Neural cell (in vitro differentiated cells): ENCODE data around the gene LUZP1. TPM values are rescaled to one million over a fixed set of nuclear protein-coding genes. Genes with fewer than 3 reads are reported as not detected.

Source experiments
- H2AFZ ChIP-seq: fragments of 200-600, 300-800 bp; sonication (generic), shearing (Covaris generic); 2 replicates; pipeline ENCODE4 v1.6.0; 2014; ENCODE audit warnings: low read depth, mild to moderate bottlenecking, antibody characterized with exemption, low read length, moderate library complexity
- H3F3A ChIP-seq: fragments of 200-600 bp; shearing (Covaris generic); 2 replicates; pipeline ENCODE4 v1.6.1; 2016; ENCODE audit warnings: mild to moderate bottlenecking, moderate library complexity, mixed read lengths, antibody characterized with exemption, low read length; ENCODE audit not compliant: insufficient read depth, poor library complexity, severe bottlenecking
- H3K27ac ChIP-seq: fragments of 200-600, 300-800 bp; sonication (generic), shearing (Covaris generic); 2 replicates; pipeline ENCODE4 v1.5.1; 2014; ENCODE audit warnings: mild to moderate bottlenecking, low read length, moderate library complexity
- H3K27me3 ChIP-seq: fragments of 300-800, 200-600 bp; sonication (generic), shearing (Covaris generic); 2 replicates; pipeline ENCODE4 v1.6.0; 2014; ENCODE audit warnings: mild to moderate bottlenecking, low read depth, low read length, moderate library complexity; ENCODE audit not compliant: insufficient read depth
- H3K36me3 ChIP-seq: fragments of 300-800, 200-600 bp; sonication (generic), shearing (Covaris generic); 2 replicates; pipeline ENCODE4 v1.5.1; 2014; ENCODE audit warnings: mild to moderate bottlenecking, antibody characterized with exemption, low read length, moderate library complexity; ENCODE audit not compliant: insufficient read depth
- H3K4me2 ChIP-seq: fragments of 300-800, 200-600 bp; sonication (generic), shearing (Covaris generic); 2 replicates; pipeline ENCODE4 v1.6.0; 2014; ENCODE audit warnings: mild to moderate bottlenecking, low read length
- H3K4me3 ChIP-seq: fragments of 300-800, 200-600 bp; sonication (generic), shearing (Covaris generic); 2 replicates; pipeline ENCODE4 v1.5.1; 2014; ENCODE audit warnings: mild to moderate bottlenecking, low read length, moderate library complexity
- H3K79me2 ChIP-seq: fragments of 200-600 bp; shearing (Covaris generic); replicated peaks from 2 replicates; pipeline ENCODE4 v1.6.0; 2014; ENCODE audit warnings: mild to moderate bottlenecking, low read length, moderate library complexity; ENCODE audit not compliant: insufficient read depth
- H3K9ac ChIP-seq: fragments of 300-800, 200-600 bp; sonication (generic), shearing (Covaris generic); 2 replicates; pipeline ENCODE4 v1.6.1; 2016; ENCODE audit warnings: mild to moderate bottlenecking, low read length, mixed read lengths
- H3K9me2 ChIP-seq: fragments of 200-600 bp; shearing (Covaris generic); 2 replicates; pipeline ENCODE4 v1.6.1; 2016; ENCODE audit warnings: mild to moderate bottlenecking, low read length, mixed read lengths; ENCODE audit not compliant: insufficient read depth
- H3K9me3 ChIP-seq: fragments of 200-600, 300-800 bp; sonication (generic), shearing (Covaris generic); 2 replicates; pipeline ENCODE4 v1.6.1; 2016; ENCODE audit warnings: mild to moderate bottlenecking, mixed run types, low read length, moderate library complexity, mixed read lengths
- H4K20me1 ChIP-seq: fragments of 200-600 bp; shearing (Covaris generic); 2 replicates; pipeline ENCODE4 v1.6.1; 2016; ENCODE audit warnings: mild to moderate bottlenecking, mixed run types; ENCODE audit not compliant: insufficient read depth
- EP300 ChIP-seq: fragments of 450-650 bp; conservative IDR thresholded peaks from 2 replicates; pipeline ENCODE4 v1.6.1; 2014; ENCODE audit warnings: antibody characterized with exemption, mild to moderate bottlenecking, moderate library complexity; ENCODE audit not compliant: poor library complexity, severe bottlenecking
- EZH2 ChIP-seq: fragments of 200-600, 300-800 bp; shearing (Covaris generic), sonication (generic); IDR thresholded peaks from 2 replicates; pipeline ENCODE4 v1.6.1; 2014; ENCODE audit warnings: antibody characterized with exemption, low read length, borderline replicate concordance, mild to moderate bottlenecking; ENCODE audit not compliant: insufficient read depth, poor library complexity, severe bottlenecking
- MXI1 ChIP-seq: fragments of 450-650 bp; conservative IDR thresholded peaks from 2 replicates; pipeline ENCODE4 v1.6.1; 2014; ENCODE audit warnings: antibody characterized with exemption, mild to moderate bottlenecking; ENCODE audit not compliant: poor library complexity, severe bottlenecking
- POLR2AphosphoS5 ChIP-seq: IDR thresholded peaks from 2 replicates; pipeline ENCODE4 v1.6.1; 2012
- RAD21 ChIP-seq: fragments of 450-650 bp; conservative IDR thresholded peaks from 2 replicates; pipeline ENCODE4 v1.6.1; 2014; ENCODE audit warnings: antibody characterized with exemption, mild to moderate bottlenecking, moderate library complexity
- SMC3 ChIP-seq: fragments of 450-650 bp; conservative IDR thresholded peaks from 2 replicates; pipeline ENCODE4 v1.6.1; 2014; ENCODE audit warnings: antibody characterized with exemption, mild to moderate bottlenecking, moderate library complexity; ENCODE audit not compliant: poor library complexity
- TAF1 ChIP-seq: IDR thresholded peaks from 2 replicates; pipeline ENCODE4 v1.6.1; 2012; ENCODE audit warnings: low read depth
- polyA plus RNA-seq: library from polyadenylated mRNA; depleted of rRNA; stranded (reverse); fragments of >200 nt; gene quantifications from 2 replicates; pipeline ENCODE4 v1.2.3, GENCODE V29; 2014
- TF ChIP-seq, protein P1 (sequence below): fragments of 450-650 bp; IDR thresholded peaks from 2 replicates; pipeline ENCODE4 v1.5.1; 2014; ENCODE audit warnings: antibody characterized with exemption, mild to moderate bottlenecking, moderate library complexity; ENCODE audit not compliant: poor library complexity, severe bottlenecking
- TF ChIP-seq, protein P2 (sequence below): IDR thresholded peaks from 2 replicates; pipeline ENCODE4 v1.6.1; 2012; ENCODE audit warnings: borderline replicate concordance

The LUZP1 gene
- polyA plus RNA-seq, 1 donor from 2014 or later = 2.3 TPM

DNA sequence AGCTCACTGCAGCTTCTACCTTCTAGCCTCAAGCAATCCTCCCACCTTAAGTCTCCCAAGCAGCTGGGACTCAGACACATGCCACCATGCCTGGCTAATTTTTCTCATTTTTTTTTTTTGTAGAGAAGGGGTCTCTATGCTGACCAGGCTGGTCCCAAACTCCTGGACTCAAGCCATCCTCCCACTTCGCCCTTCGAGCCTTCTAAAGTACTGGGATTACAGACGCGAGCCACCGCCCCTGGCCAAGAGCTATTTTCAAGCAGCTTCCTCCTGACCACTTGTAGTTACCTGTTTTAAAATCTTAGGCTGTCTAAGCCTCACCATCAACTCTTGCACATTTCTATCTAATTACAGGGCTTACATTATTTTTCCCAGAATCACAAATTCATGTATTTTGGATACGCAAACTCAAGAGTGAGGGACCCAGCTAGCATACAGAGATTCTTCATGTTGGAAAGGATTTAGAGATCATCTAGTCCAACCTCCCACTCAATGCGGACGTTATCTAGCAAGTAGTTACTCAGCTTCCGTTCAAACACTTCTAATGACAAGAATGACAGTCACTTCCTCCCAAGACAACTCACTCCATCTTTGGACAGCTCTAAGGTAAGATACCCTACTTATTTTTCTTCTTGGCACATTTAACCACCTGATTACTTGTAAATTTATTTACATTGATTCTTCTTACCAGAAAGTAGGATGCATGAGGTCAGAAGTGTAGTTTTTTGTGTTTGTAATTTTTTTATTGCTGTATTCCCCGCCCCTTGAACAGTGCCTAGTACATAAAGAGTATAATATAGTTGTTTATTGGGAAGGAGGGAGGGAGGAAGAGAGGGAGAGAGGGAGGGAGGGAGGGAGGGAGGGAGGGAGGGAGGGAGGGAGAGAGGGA is 65.4 kb downstream of the LUZP1 start:
- Histone ChIP-seq H3K36me3 (no peaks in the 10 kb centered on the region), H3F3A (no peaks in the 10 kb centered on the region), H2AFZ (no peak overlapping the region), H3K9me3 (no peaks in the 10 kb centered on the region), H3K9ac (no peak overlapping the region), H3K79me2 (no peaks in the 10 kb centered on the region), H3K4me3 (no peak overlapping the region), H3K27me3 (no peaks in the 10 kb centered on the region), H3K27ac (no peak overlapping the region), H3K9me2 (no peaks in the 10 kb centered on the region), H3K4me2 (no peak overlapping the region), H4K20me1 (no peaks in the 10 kb centered on the region)
- TF ChIP-seq MXI1 = no peak
- TF ChIP-seq SMC3 = no peak

- Histone ChIP-seq H3K9me3 (no peaks in the 10 kb centered on the region), H3K27me3 (no peaks in the 10 kb centered on the region), H3K36me3 (no peaks in the 10 kb centered on the region), H3K9me2 (no peaks in the 10 kb centered on the region), H3F3A (no peaks in the 10 kb centered on the region), H3K9ac (no peak overlapping the region), H2AFZ (no peak overlapping the region), H3K4me3 (no peak overlapping the region), H3K27ac (no peak overlapping the region), H3K79me2 (no peaks in the 10 kb centered on the region), H3K4me2 (no peak overlapping the region), H4K20me1 (no peaks in the 10 kb centered on the region)
- TF ChIP-seq TAF1 (no peak), EP300 (no peak), MXI1 (no peak), RAD21 (no peak), EZH2 (no peak), SMC3 (no peak), POLR2AphosphoS5 (no peak)
- TF ChIP-seq, protein P1, sequence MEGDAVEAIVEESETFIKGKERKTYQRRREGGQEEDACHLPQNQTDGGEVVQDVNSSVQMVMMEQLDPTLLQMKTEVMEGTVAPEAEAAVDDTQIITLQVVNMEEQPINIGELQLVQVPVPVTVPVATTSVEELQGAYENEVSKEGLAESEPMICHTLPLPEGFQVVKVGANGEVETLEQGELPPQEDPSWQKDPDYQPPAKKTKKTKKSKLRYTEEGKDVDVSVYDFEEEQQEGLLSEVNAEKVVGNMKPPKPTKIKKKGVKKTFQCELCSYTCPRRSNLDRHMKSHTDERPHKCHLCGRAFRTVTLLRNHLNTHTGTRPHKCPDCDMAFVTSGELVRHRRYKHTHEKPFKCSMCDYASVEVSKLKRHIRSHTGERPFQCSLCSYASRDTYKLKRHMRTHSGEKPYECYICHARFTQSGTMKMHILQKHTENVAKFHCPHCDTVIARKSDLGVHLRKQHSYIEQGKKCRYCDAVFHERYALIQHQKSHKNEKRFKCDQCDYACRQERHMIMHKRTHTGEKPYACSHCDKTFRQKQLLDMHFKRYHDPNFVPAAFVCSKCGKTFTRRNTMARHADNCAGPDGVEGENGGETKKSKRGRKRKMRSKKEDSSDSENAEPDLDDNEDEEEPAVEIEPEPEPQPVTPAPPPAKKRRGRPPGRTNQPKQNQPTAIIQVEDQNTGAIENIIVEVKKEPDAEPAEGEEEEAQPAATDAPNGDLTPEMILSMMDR = no peak
- TF ChIP-seq, protein P2, sequence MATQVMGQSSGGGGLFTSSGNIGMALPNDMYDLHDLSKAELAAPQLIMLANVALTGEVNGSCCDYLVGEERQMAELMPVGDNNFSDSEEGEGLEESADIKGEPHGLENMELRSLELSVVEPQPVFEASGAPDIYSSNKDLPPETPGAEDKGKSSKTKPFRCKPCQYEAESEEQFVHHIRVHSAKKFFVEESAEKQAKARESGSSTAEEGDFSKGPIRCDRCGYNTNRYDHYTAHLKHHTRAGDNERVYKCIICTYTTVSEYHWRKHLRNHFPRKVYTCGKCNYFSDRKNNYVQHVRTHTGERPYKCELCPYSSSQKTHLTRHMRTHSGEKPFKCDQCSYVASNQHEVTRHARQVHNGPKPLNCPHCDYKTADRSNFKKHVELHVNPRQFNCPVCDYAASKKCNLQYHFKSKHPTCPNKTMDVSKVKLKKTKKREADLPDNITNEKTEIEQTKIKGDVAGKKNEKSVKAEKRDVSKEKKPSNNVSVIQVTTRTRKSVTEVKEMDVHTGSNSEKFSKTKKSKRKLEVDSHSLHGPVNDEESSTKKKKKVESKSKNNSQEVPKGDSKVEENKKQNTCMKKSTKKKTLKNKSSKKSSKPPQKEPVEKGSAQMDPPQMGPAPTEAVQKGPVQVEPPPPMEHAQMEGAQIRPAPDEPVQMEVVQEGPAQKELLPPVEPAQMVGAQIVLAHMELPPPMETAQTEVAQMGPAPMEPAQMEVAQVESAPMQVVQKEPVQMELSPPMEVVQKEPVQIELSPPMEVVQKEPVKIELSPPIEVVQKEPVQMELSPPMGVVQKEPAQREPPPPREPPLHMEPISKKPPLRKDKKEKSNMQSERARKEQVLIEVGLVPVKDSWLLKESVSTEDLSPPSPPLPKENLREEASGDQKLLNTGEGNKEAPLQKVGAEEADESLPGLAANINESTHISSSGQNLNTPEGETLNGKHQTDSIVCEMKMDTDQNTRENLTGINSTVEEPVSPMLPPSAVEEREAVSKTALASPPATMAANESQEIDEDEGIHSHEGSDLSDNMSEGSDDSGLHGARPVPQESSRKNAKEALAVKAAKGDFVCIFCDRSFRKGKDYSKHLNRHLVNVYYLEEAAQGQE = no peak
Measured at GRCh38 chr1:23102289-23102688, 66.4 kb downstream of the LUZP1 start.
